Stimulated activated CD8-positive, alpha-beta memory T cell treated with anti-CD3 and anti-CD28 coated beads, Interleukin-15, amount 100 ng/mL, for 4 hours (primary cell): ENCODE measurements around the gene GATA3.

ENCODE experiments used
- DNase-seq, 2 donors: peaks; one replicate each; pipeline ENCODE4 v3.0.0-alpha.2; 2020; ENCODE audit warnings: low read depth in 2 of 2

The GATA3 gene

DNA sequence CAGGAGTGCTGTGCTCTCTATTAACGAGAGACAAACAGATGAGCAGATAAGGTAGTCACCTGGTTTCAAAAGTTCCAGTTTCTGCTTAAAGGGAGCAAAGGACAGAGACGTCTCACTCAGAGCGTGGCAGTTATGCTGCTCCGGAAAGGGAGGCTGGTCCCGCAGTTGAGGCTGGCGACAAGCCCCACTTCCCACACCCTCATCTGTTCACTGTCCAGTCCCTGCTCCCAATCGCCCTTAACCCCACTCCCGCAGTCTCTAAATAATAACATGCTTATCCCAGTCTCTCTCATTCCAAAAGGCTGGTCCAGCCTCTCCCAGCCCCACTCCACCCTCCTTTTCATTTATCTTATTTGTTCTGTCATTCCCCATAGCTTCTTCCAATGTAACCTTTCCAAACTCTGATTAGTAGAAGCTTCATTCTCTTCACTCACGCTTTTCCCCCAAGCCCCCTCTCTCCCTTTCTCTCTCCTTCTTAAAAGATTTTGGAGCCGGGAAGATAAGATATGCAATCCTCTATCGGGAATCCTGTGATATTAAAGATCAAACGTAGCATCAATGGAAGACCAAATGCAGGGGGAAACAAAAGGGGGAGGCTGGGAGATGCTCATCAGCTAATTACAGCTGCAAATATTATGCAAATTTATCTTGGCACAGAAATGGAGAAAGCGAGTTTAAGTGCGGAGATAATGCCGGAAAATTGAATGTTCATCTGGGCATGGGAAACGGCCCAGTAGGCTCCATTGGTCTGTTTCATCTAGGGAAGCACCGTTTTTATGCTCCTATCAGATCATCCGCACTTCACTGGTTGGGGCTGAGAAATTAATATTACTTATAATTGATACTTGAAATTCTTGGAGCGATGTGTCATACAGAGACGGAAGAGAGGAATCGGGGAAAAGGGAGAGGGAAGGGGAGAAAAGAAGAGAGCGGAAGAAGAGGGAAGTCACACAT, 16.3 kb upstream of the GATA3 start:
- no peak for DNase-seq

- DNase-seq: no peak
These were observed 15.1 kb upstream of the GATA3 start for GRCh38 chr10:8039321-8039881.

DNA sequence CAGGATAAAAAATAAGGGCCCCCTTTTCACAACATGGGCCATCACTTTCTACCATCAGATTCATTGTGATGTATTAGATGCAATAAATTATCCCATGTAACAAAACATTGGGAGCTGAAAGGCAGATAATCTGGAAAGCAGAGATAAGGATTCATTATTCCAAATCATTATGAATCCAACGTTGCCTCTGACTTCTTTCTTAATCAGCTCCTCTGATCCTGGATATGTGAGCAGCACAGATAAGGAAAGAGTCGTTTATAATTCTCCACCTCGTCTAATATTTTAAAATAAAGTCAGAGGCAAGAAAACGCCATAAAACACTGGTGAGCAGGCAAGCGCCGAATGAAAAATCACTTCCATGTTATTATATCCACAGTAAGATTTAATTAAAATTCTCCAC, 13.8 kb upstream of the GATA3 start:
- DNase-seq: no peak

- no peak for DNase-seq
These were observed 13.1 kb upstream of the GATA3 start for GRCh38 chr10:8041284-8041991.

DNA sequence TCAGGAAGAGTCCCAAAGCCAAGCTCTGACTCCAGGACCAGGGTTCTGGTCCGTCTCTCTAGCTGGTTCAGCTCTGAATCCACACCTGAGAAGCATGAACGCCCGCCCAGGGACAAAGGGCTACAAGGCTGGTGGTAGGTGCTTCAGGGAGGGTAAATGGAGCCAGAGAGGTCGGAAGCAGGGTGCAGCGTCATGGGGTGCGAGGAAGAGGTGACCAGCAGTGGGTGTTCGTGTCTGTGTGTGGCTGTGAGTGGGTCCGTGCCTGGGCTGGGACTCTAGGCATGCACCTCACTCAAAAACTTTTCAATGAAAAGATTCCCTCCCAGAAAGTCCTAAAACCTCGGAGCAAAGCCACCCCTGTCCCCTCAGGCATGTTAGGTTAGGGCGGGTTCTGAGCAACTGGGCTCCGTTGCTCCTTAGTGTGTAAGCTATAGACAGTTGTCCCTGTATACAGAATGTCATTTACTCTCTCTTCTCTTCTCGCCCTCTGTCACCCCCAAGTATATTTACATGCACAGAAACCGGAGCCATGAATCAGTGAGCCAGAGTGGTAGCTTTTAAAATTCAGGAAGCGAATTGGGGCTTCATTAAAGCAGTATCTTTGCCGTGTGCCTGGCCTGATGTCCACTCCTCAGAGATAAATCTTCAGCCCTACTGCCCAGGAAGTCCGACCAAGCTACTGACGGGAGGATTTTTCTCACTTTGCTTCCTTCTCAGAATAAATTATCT, 12.3 kb upstream of the GATA3 start:
- no peak for DNase-seq

DNA sequence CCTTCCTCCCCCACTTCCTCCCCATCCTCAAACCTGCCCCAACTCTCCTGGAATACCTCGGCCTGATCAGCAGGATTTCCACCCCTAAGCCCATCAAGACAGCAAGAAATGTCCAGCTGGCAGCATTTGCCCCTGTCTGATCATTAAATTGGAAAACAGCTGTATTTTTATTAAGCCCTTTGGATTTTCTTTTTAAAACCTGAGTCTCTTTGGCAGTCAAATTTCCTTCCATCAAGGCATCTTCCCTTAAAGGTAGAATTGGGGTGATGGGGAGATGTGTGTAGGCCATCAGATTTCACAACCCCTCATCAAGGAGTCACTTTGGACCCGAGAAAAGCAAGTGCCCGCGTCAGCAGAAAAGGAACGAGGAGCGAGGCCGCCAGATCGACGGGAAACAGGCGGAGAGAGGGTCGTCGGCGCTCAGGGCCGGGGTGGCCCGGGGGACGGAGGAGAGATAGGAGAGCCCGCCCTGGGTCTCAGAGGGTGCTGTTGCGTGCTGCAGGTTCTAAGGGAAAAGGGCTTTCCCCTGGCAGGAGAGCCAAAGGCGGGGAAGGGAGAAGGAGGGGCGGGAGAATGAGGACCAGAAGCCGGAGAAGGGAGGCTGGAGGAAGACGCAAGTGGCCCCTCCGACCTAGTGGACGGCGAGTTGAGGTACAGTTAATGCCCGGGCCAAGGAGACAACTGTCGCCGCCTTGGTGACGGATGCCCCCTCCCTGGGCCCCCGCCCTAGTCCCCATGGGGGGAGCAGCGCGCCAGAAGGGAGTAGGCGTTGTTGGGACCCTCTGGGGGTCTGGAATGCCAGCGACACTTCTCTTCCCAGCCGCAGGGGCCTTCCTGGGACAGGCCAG, 11.5 kb upstream of the GATA3 start:
- no peak for DNase-seq

GRCh38 chr10:8043569-8044306, 10.8 kb upstream of the GATA3 start:
- DNase-seq: no peak

DNA sequence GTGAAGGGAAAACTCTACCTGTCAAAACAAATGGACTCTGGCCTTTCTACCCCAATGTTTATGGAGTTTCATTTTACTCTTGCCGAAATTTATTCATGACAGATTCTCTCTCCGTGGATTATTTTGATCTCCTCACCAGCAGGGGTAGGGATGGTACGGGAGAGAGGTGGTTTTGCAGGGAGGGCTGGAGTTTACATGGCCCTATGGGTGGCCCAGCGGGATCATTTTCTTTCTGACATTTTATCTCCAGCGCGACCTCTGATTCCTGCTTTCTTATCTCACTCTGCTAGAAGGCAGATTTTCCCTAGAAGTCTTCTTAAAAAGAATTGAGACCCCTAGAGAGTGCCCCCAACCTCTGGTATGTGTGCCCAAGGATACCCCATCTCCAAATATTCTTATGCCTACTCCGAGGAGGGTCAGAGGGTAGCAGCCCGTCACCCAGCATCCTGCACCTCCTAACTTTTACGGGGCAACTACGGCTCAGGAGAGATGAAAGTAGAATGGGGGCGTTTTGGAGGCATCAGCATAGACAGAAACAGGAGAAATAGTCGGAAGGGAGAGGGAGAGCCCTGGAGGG, 10.1 kb upstream of the GATA3 start:
- no peak for DNase-seq

- DNase-seq: no peak
These were observed 9.4 kb upstream of the GATA3 start for GRCh38 chr10:8044908-8045725.

- no peak for DNase-seq
These were observed 8.6 kb upstream of the GATA3 start for GRCh38 chr10:8045726-8046494.

GRCh38 chr10:8047452-8048280, 6.8 kb upstream of the GATA3 start:
- no peak for DNase-seq

DNA sequence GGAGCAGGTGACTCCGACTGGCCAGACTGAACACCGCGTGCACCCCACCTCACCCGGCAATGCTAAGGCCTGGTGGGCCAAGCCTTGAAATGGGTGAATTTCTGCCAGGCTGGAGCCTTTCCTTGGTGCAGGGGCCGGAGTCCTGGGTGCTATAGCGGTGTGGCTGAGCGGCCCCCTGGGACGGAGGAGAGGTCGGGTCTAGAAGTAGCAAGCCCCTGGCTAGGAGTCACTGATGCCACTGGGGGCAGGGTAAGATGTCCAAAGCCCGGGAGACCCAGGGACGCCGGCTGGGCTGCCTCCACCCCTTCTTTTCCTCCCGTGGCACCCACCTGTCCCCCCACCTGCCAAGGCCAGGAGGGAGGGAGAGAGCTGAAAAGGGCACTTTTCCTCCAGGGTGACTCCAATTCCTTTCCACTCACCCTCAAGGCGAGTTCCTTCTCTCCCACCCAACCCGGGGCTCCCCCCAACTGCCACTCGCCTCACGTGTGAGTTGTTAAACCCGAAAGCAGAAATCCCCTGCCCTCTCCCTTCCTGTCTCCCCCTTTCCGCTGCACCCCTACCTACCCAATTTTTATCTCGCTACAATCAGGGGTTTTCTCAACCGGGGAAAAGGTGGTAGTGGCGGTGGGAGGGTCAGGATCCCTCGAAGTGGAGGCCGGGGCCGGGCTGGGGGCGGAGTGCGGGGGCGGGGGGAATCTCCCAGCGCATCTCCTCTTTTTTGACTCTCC, 6.0 kb upstream of the GATA3 start:
- DNase-seq: peak in 1 of 2 donors; percentile 62

DNA sequence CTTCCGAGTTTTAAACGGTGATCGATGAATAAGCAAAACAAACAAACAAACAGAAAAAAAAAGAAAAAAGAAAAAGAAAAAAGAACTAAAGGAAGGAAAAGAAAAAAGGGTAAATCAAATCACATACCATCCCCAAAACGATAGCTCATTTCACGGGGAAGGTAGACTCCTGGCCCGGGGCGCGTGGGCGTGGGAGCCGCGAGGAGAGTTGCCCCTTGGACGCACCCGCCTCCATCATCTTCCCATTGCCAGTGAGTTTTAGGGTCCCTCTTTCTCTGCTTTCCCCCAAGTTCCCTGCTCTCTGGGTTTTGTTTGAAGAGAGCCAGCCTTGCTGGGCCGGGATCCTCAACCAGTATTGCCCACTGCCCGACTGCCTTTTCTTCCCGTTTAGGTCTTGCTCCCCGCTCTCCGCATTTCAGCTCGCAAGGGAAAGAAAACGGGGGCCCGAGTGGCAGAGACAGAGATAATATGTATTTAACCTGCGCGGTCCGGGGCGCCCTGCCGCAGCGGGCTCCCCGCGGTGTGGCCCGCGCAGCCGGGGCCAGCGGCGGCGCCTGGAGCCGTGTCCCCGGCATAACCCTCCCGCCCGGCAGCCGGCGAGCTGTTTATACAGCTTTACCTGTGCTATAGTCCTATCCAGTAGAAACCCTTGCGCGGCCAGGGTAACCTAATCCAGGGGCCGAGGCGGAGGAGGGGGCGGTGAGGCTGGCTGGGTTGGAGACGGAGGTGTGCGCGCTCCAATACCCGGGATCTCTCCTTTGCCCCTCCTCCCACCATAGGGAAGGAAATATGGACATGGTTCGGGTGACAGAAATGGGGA, 5.2 kb upstream of the GATA3 start:
- DNase-seq: no peak

GRCh38 chr10:8049865-8050555, 4.5 kb upstream of the GATA3 start:
- no peak for DNase-seq

- no peak for DNase-seq
These were observed 3.9 kb upstream of the GATA3 start for GRCh38 chr10:8050556-8051108.
